ENCODE results near the gene EEPD1.

DNA sequence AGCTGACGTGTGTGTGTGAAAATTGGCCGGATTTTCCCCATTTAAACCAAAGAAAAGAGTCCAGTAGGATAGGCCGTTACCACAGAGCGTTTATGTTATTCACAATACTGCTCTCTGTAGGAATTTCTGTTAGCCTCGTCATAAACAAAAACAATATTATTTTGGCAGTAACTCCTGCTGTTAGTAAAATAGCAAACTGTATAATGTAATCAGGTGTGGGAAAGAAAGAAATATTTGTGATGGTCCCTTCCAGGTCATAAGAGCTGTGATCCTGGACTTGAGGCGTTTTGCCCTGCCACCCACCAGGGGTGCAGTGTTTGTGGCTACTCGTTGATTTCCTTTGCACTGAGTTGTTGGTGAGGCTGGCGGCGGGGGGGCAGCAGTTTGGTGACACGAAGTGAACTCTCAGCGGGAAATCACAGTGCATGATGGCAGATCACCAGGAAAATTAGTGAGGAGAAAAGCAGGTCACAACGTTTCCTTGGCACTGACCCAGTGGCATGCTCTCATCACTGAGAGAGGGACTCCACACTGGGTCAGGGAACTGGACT, 2.8 kb downstream of the EEPD1 start:
- TF ChIP-seq POLR2A (IDR thresholded peaks at IDR 0.05; ENCODE audit: low read depth, low read length) (no peak), SPI1 (IDR thresholded peaks at IDR 0.05; ENCODE audit: low read depth, low read length) (no peak)
